Ovary (tissue), 3 donors: ENCODE results near the gene SLC22A23.

Experiments used
- EP300 ChIP-seq: sonication (generic); formaldehyde crosslinking; IDR thresholded peaks from one replicate; pipeline ENCODE4 v1.6.1; 2017; ENCODE audit warnings: antibody characterized with exemption
- TF ChIP-seq, protein P1 (sequence below), 3 donors: fragments of 450-650 bp in 2 of 3; fragments of 200-600 bp in 1 of 3; IDR thresholded peaks; one replicate each; pipeline versions ENCODE4 v1.5.1 to v1.8.0; 2016 to 2022; ENCODE audit warnings: antibody characterized with exemption in 3 of 3, mild to moderate bottlenecking in 1 of 3
- donor health status: DM: no; HTN: no; CAD: no.

DNA sequence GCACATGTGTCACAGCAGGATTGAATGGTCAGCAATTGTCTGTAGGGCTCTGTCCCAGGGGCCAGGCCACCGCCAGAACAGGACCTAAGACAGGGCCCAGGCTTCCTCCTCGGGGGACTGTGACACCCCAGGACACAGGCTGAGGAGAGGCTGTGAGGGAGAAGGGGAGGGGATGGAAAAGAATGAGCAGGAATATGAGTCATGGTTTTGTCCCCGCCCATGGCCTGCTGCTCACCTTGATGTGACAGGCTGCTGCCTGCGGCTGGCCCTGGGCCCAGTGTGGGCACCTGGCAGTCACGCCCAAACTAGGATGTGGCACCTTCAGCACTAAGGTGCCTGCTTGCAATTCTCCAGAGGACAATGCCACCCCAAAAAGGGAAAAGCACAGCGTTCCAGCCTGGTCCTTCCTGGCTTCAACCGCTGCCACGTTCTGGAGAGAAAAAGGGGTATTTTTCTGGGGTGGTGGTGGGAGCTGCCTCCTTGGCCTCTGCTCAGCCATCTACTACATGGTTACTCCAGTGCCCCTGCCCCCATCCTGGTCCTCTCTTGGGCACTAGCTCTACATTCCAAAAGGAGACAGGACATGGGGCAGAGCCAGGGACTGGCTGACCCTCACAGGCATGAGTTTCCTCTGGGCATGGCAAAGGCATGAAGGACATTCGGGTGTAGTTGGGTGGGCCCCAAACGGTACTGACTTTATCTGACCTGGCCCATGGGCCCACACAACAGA lies 93.4 kb downstream of the SLC22A23 start:
- no peak for TF ChIP-seq EP300
- TF ChIP-seq, protein P1, sequence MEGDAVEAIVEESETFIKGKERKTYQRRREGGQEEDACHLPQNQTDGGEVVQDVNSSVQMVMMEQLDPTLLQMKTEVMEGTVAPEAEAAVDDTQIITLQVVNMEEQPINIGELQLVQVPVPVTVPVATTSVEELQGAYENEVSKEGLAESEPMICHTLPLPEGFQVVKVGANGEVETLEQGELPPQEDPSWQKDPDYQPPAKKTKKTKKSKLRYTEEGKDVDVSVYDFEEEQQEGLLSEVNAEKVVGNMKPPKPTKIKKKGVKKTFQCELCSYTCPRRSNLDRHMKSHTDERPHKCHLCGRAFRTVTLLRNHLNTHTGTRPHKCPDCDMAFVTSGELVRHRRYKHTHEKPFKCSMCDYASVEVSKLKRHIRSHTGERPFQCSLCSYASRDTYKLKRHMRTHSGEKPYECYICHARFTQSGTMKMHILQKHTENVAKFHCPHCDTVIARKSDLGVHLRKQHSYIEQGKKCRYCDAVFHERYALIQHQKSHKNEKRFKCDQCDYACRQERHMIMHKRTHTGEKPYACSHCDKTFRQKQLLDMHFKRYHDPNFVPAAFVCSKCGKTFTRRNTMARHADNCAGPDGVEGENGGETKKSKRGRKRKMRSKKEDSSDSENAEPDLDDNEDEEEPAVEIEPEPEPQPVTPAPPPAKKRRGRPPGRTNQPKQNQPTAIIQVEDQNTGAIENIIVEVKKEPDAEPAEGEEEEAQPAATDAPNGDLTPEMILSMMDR (IDR thresholded peaks at IDR 0.05), result no peak
